ENCODE measurements around the gene AP1S2. TPM values are rescaled to one million over a fixed set of nuclear protein-coding genes. Genes with fewer than 3 reads are reported as not detected.
"Not testable (repeated sequence)": the region's sequence is repeated elsewhere in the genome, so short reads cannot be mapped to it uniquely, and the experiment has no call there.

The AP1S2 gene
- total and polyA plus RNA-seq, 2 donors from 2014 or later, result 13.7 to 28.7 TPM

- no peak for FAIRE-seq
- no peak for TF ChIP-seq CTCF (IDR thresholded peaks at IDR 0.05; ENCODE audit: borderline replicate concordance, extremely low read depth, insufficient read depth)
These were observed 19.6 kb downstream of the AP1S2 start for GRCh38 chrX:15834827-15835595.

GRCh38 chrX:15834053-15834452 is 20.6 kb downstream of the AP1S2 start:
- H3K4me3 ChIP-seq (ENCODE audit: low read length in 3 of 3), result no peak overlapping the region
- H3K27me3 ChIP-seq (ENCODE audit: control insufficient read depth, insufficient read depth, low read length), result no peaks in the 10 kb centered on the region
- intact Hi-C loops (cut with DNase I), result no loop called here
- DNase-seq, result no peak
- no peaks in the 10 kb centered on the region for H3K4me1 ChIP-seq (ENCODE audit: control insufficient read depth in 2 of 3, insufficient read depth in 2 of 3, low read depth in 1 of 3, low read length in 3 of 3)
- no peak overlapping the region for H3K9ac ChIP-seq (ENCODE audit: low read length in 3 of 3)
- no peaks in the 10 kb centered on the region for H3K9me3 ChIP-seq (ENCODE audit: control insufficient read depth in 2 of 3, insufficient read depth in 1 of 3, low read length in 3 of 3)
- FAIRE-seq, result no peak
- H3K27ac ChIP-seq (ENCODE audit: low read depth in 2 of 2, low read length in 2 of 2), result no peak overlapping the region
- no peaks in the 10 kb centered on the region for H3K36me3 ChIP-seq (ENCODE audit: control insufficient read depth in 2 of 3, insufficient read depth in 3 of 3, low read length in 3 of 3)
- TF ChIP-seq CTCF (IDR thresholded peaks at IDR 0.05; ENCODE audit: borderline replicate concordance, extremely low read depth, insufficient read depth), result no peak

More at GRCh38 chrX:15834827-15835595, 19.6 kb downstream of the AP1S2 start:
- no peak for DNase-seq
- no peaks in the 10 kb centered on the region for H3K27me3 ChIP-seq (ENCODE audit: control insufficient read depth, insufficient read depth, low read length)
- H3K9me3 ChIP-seq (ENCODE audit: control insufficient read depth in 2 of 3, insufficient read depth in 1 of 3, low read length in 3 of 3), result no peaks in the 10 kb centered on the region
- H3K4me1 ChIP-seq (ENCODE audit: control insufficient read depth in 2 of 3, insufficient read depth in 2 of 3, low read depth in 1 of 3, low read length in 3 of 3), result no peaks in the 10 kb centered on the region
- H3K36me3 ChIP-seq (ENCODE audit: control insufficient read depth in 2 of 3, insufficient read depth in 3 of 3, low read length in 3 of 3), result no peaks in the 10 kb centered on the region
- no peak overlapping the region for H3K27ac ChIP-seq (ENCODE audit: low read depth in 2 of 2, low read length in 2 of 2)
- H3K4me3 ChIP-seq (ENCODE audit: low read length in 3 of 3), result no peak overlapping the region
- intact Hi-C loops (cut with DNase I), result no loop called here
- no peak overlapping the region for H3K9ac ChIP-seq (ENCODE audit: low read length in 3 of 3)

- DNase-seq; H3K4me3 ChIP-seq (ENCODE audit: low read length in 3 of 3); H3K9me3 ChIP-seq (ENCODE audit: control insufficient read depth in 2 of 3, insufficient read depth in 1 of 3, low read length in 3 of 3); H3K36me3 ChIP-seq (ENCODE audit: control insufficient read depth in 2 of 3, insufficient read depth in 3 of 3, low read length in 3 of 3); H3K4me1 ChIP-seq (ENCODE audit: control insufficient read depth in 2 of 3, insufficient read depth in 2 of 3, low read depth in 1 of 3, low read length in 3 of 3); FAIRE-seq; H3K27me3 ChIP-seq (ENCODE audit: control insufficient read depth, insufficient read depth, low read length); H3K27ac ChIP-seq (ENCODE audit: low read depth in 2 of 2, low read length in 2 of 2); intact Hi-C loops (cut with DNase I); H3K9ac ChIP-seq (ENCODE audit: low read length in 3 of 3): not testable (repeated sequence)
These were observed 23.3 kb downstream of the AP1S2 start for GRCh38 chrX:15831347-15831746.

GRCh38 chrX:15829217-15829616 is 25.4 kb downstream of the AP1S2 start:
- Histone ChIP-seq H3K4me3 (ENCODE audit: low read length in 3 of 3) (no peak overlapping the region), H3K9me3 (ENCODE audit: control insufficient read depth in 2 of 3, insufficient read depth in 1 of 3, low read length in 3 of 3) (no peaks in the 10 kb centered on the region), H3K9ac (ENCODE audit: low read length in 3 of 3) (no peak overlapping the region), H3K36me3 (ENCODE audit: control insufficient read depth in 2 of 3, insufficient read depth in 3 of 3, low read length in 3 of 3) (no peaks in the 10 kb centered on the region), H3K27me3 (ENCODE audit: control insufficient read depth, insufficient read depth, low read length) (peaks cover 3% of the 10 kb centered on the region), H3K4me1 (ENCODE audit: control insufficient read depth in 2 of 3, insufficient read depth in 2 of 3, low read depth in 1 of 3, low read length in 3 of 3) (no peaks in the 10 kb centered on the region), H3K27ac (ENCODE audit: low read depth in 2 of 2, low read length in 2 of 2) (no peak overlapping the region)
- no peak for TF ChIP-seq CTCF (IDR thresholded peaks at IDR 0.05; ENCODE audit: borderline replicate concordance, extremely low read depth, insufficient read depth)
- intact Hi-C loops (cut with DNase I), result no loop called here
- no peak for DNase-seq
- no peak for FAIRE-seq

All from kidney (tissue), 14 donors.